H1 (cell line): ENCODE data around the gene PLGRKT.

ENCODE experiments used
- GABPA ChIP-seq: IDR thresholded peaks from 2 replicates; pipeline ENCODE4 v1.6.1; 2011; ENCODE audit warnings: mild to moderate bottlenecking, low read length, moderate library complexity, borderline replicate concordance; ENCODE audit not compliant: insufficient read depth
- SP2 ChIP-seq: IDR thresholded peaks from 2 replicates; pipeline ENCODE4 v1.6.1; 2012; ENCODE audit warnings: mild to moderate bottlenecking, low read length, inconsistent platforms

- no peak for TF ChIP-seq SP2
- TF ChIP-seq GABPA, result no peak
These were observed 42.4 kb upstream of the PLGRKT start for GRCh38 chr9:5479994-5480694.
